D721Med (cell line): ENCODE results near the gene GARIN6.
A peak's percentile ranks its signal among the peaks of the same experiment; 100 is the strongest.
"Not testable (repeated sequence)": the region's sequence is repeated elsewhere in the genome, so short reads cannot be mapped to it uniquely, and the experiment has no call there.

Source experiments
- DNase-seq: peaks from one replicate; pipeline ENCODE4 v3.0.0; 2011; ENCODE audit warnings: low spot score; ENCODE audit not compliant: insufficient read length
- FAIRE-seq: peaks from 2 replicates; lab custom pipeline; 2011; peaks lifted over from hg19 to GRCh38; lab: Jason Lieb, UNC
- CTCF ChIP-seq: IDR thresholded peaks from 2 replicates; pipeline ENCODE4 v1.5.1; 2012; ENCODE audit warnings: mild to moderate bottlenecking, control low read depth; ENCODE audit not compliant: insufficient read depth; ENCODE audit errors: missing control alignments

The GARIN6 gene

GRCh38 chr12:99619389-99620158 lies 28.0 kb upstream of the GARIN6 start:
- DNase-seq, result no peak
- TF ChIP-seq CTCF, result peak; percentile 74
- no peak for FAIRE-seq

- DNase-seq, result no peak
- FAIRE-seq, result no peak
- no peak for TF ChIP-seq CTCF
Observed at GRCh38 chr12:99620159-99620479, 27.4 kb upstream of the GARIN6 start.

- FAIRE-seq, DNase-seq: not testable (repeated sequence)
Observed at GRCh38 chr12:99624591-99624990, 23.0 kb upstream of the GARIN6 start.

- TF ChIP-seq CTCF, result no peak
- FAIRE-seq (no peak), DNase-seq (no peak)
Observed at GRCh38 chr12:99627459-99627858, 20.1 kb upstream of the GARIN6 start.

- no peak for DNase-seq
- no peak for FAIRE-seq
- no peak for TF ChIP-seq CTCF
Observed at GRCh38 chr12:99644629-99645028, 2.9 kb upstream of the GARIN6 start.

GRCh38 chr12:99648183-99648582 lies 630 bp downstream of the GARIN6 start:
- no peak for FAIRE-seq
- TF ChIP-seq CTCF, result no peak

GRCh38 chr12:99649551-99649950 lies 2.0 kb downstream of the GARIN6 start:
- DNase-seq, result no peak
- FAIRE-seq, result no peak
- TF ChIP-seq CTCF, result no peak

More at GRCh38 chr12:99648183-99648582, 630 bp downstream of the GARIN6 start:
- DNase-seq, result no peak
